PFSK-1 (cell line): Measurements from ENCODE around the gene HAND1.

ENCODE experiments used
- FOXP2 ChIP-seq: optimal IDR thresholded peaks from 2 replicates; pipeline ENCODE3; 2011; ENCODE audit warnings: borderline replicate concordance, control low read depth, inconsistent platforms; ENCODE audit not compliant: insufficient read depth; ENCODE audit errors: extremely low read length, extremely low read depth
- POLR2AphosphoS5 ChIP-seq: IDR thresholded peaks from 2 replicates; pipeline ENCODE4 v1.6.1; 2012; ENCODE audit warnings: low read depth, mild to moderate bottlenecking, control low read depth, low read length, moderate library complexity
- SIN3A ChIP-seq: IDR thresholded peaks from 2 replicates; pipeline ENCODE4 v1.6.1; 2012; ENCODE audit warnings: mild to moderate bottlenecking, low read length, moderate library complexity, borderline replicate concordance; ENCODE audit not compliant: insufficient read depth
- TAF1 ChIP-seq: IDR thresholded peaks from 2 replicates; pipeline ENCODE4 v1.6.1; 2012; ENCODE audit warnings: low read length, control low read depth, borderline replicate concordance; ENCODE audit not compliant: insufficient read depth
- TF ChIP-seq, protein P1 (sequence below), 2 experiments: IDR thresholded peaks; 2 replicates each; pipeline versions ENCODE4 v1.6.1 to v1.8.0; 2011 to 2012; ENCODE audit warnings: low read depth in 2 of 2, low read length in 2 of 2, control low read depth in 1 of 2, inconsistent platforms in 1 of 2, mild to moderate bottlenecking in 1 of 2, moderate library complexity in 1 of 2; ENCODE audit not compliant: insufficient read depth in 1 of 2

The HAND1 gene

DNA sequence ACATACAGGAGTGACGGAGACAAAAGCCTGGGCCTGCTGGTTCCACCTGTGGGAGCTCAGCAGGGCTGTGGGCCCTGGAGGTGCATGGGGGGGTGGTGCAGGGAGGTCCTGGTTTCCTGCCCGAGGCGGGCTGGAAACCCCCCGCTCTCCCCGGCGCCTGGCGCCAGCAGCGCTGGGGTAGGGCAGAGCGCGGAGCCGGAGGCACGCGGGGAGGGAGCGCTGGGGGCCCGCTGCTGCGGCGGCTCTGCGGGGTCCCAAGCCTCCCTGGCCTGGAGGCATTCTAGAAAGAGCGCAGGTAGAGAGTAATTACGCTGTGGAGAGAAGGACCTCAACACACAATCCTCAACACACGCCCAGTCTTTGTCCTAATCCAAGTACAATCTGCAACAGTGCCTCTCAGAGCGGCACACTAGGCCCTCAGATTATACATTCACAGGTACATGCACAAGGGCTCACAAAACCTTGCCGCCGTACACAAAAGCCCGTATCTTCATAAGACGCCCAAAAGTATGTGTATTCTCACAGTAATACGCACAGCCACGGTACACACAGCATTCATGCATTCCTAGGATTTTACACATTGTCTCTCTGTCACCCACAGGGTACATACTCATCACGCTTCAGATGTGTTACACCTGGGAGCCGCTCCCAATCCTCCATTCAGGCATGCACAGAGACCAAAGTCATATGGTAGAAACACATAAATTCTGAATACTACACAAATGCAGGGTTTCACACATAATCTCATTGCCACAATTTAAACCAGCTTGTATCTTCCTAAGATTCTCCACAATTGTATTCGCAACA is 2.1 kb upstream of the HAND1 start:
- TF ChIP-seq SIN3A (no peak), TAF1 (no peak), FOXP2 (no peak), POLR2AphosphoS5 (no peak)
- TF ChIP-seq, protein P1, sequence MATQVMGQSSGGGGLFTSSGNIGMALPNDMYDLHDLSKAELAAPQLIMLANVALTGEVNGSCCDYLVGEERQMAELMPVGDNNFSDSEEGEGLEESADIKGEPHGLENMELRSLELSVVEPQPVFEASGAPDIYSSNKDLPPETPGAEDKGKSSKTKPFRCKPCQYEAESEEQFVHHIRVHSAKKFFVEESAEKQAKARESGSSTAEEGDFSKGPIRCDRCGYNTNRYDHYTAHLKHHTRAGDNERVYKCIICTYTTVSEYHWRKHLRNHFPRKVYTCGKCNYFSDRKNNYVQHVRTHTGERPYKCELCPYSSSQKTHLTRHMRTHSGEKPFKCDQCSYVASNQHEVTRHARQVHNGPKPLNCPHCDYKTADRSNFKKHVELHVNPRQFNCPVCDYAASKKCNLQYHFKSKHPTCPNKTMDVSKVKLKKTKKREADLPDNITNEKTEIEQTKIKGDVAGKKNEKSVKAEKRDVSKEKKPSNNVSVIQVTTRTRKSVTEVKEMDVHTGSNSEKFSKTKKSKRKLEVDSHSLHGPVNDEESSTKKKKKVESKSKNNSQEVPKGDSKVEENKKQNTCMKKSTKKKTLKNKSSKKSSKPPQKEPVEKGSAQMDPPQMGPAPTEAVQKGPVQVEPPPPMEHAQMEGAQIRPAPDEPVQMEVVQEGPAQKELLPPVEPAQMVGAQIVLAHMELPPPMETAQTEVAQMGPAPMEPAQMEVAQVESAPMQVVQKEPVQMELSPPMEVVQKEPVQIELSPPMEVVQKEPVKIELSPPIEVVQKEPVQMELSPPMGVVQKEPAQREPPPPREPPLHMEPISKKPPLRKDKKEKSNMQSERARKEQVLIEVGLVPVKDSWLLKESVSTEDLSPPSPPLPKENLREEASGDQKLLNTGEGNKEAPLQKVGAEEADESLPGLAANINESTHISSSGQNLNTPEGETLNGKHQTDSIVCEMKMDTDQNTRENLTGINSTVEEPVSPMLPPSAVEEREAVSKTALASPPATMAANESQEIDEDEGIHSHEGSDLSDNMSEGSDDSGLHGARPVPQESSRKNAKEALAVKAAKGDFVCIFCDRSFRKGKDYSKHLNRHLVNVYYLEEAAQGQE (IDR thresholded peaks at IDR 0.05; ENCODE audit: insufficient read depth in 1 of 2, low read depth in 2 of 2, low read length in 2 of 2) = no peak

DNA sequence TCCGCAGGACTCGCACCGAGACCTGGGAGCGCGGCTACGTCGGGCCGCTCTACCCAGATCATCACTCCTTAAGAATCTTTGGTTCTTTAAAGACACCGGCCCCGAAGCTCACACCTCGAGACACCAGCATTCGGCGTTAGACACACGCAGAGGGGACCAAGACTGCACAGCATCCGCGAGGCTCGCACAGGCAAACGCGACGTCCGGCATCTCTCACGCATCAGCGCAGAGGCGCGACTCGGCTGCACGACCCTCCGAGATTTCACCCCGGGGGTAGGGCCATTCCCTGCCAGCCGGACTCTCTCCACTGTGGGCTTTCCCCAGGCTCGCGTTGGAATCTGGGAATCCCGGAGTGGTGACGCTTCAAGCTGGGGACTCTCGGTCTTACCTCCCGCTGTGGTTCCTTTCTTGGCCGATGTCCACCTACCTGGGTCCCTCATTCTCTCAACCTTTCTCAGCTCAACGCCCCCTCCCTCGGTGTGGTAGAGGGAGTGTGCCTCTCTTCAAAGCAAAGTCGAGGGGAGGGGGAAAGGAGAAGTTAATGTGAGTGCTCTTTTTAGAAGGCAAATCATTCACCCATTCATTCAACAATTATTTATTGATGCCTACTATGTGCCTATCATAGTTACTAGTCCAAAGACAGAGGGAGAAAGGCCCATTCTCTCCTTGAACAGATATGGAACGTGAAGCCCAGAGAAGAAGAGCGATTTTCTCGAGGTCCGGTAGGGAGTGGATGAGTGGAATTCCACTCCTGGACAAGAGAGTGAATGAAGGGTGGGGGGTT is 1.3 kb upstream of the HAND1 start:
- TF ChIP-seq POLR2AphosphoS5 (no peak), SIN3A (no peak), TAF1 (no peak), FOXP2 (no peak)
- TF ChIP-seq, protein P1 (IDR thresholded peaks at IDR 0.05; ENCODE audit: insufficient read depth in 1 of 2, low read depth in 2 of 2, low read length in 2 of 2) = no peak

DNA sequence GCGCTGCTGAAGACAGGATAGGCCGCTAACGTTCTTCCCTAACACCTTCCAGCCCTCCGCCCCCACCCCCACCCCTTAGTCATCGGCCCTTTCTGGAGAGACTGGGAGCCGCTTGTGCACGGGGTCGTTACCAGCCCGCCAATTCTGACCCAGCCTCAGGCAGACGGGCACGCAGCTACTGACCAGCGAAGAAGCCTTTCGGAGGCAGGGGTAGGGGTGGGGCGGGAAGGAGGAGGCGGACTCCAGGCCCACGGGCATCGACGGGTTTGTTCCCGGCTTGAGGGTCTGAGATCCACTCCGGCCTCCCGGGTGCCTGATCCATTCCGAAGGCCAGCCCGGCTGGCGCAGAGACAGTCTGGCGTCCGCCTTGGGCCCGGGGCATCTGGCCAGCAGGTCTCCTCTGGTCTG is 729 bp upstream of the HAND1 start:
- TF ChIP-seq TAF1 = no peak
- TF ChIP-seq POLR2AphosphoS5 = no peak
- TF ChIP-seq, protein P1 (IDR thresholded peaks at IDR 0.05; ENCODE audit: insufficient read depth in 1 of 2, low read depth in 2 of 2, low read length in 2 of 2) = no peak
- TF ChIP-seq FOXP2 = no peak
- TF ChIP-seq SIN3A = no peak

DNA sequence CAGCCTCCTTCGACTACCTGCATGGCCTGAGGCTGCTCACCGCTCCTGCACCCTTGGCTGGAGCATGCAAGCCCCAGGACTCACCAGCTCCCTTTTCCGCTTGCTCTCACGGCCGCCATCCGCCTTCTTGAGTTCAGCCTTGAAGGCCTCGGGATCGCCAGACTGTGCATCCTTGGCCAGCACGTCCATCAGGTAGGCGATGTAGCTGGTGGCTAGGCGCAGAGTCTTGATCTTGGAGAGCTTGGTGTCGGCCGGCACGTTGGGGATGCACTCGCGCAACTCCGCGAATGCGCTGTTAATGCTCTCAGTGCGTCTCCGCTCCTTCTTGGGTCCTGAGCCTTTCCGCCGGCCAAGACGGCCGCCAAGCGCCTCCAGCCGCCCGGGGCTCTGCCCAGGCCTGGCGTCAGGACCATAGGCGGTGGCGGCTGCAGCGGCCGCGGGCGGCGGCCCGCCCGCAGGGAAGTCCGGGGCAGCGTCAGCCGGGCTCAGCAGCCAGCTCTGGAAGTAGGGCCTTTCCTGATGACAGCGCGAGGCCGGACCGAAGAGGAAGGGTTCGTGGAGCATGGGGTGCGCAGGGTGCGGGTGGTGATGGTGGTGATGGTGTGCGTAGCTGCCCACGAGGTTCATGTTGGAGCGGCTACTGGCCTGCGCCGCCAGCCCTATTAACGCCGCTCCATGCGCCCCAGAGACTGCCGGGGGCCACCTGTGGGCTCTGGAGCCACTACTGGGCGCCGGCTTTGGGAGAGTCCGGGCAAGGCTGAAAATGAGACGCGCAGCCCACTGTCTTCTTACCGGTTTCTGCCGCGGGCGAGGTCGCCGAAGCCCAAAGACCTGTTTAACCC is 424 bp downstream of the HAND1 start:
- TF ChIP-seq POLR2AphosphoS5 = no peak

DNA sequence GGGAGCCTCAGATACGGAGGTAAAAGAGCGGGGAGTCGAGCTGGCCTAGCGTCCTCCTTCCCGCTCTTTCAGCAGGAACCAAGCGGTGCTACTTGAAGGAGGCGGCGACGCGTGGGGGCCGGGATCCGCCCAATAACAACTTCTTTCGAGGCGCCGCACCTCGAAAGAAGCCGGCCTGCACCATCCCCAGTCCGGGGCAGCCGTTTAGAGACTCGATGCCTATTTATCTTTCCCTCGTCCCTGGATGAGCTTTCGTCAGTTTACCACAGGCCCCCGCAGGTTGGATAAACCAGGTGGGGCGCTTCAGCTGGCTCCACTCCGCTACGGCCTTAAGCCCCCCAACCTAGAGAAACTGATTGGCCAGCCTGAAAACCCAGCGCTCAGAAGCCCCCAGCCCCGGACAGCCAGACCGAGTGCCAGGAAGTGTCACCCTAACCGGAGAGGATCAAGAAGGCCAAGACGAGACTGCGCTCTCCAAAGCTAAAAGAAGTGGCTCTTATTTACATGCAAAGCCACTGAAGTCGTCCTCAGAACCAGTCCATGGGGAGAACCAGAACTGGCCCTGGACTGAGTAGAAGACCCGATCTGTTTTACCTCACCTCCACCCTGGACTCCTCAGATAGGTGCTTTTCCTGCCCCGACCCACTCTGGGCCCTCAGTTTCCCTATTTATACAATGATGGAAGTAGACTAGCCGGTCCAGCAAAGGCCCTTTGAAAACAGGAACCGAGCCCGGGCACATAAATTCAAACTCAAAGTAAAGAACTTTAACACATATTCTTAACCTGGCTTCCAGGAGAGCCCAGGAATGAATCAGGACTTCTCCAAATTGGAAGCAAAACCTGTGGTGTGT is 1.4 kb downstream of the HAND1 start:
- no peak for TF ChIP-seq TAF1
- TF ChIP-seq, protein P1 (IDR thresholded peaks at IDR 0.05; ENCODE audit: insufficient read depth in 1 of 2, low read depth in 2 of 2, low read length in 2 of 2) = no peak
- TF ChIP-seq POLR2AphosphoS5 = no peak
- TF ChIP-seq FOXP2 = no peak
- no peak for TF ChIP-seq SIN3A
